OCI-LY7 (cell line): Measurements from ENCODE around the gene RTL10. TPM values are rescaled to one million over a fixed set of nuclear protein-coding genes. Genes with fewer than 3 reads are reported as not detected.

Experiments
- BruUV-seq: library from RNA; stranded (reverse); fragments of 400-500 nt; replicated peaks from 2 replicates; lab custom pipeline; 2021; lab: Mats Ljungman, UMichigan
- CTCF ChIA-PET: fragments of 300-600 bp; sonication (Branson Sonifier 250); formaldehyde crosslinking; loops from one replicate; lab custom pipeline; 2022; ENCODE audit warnings: antibody characterized with exemption; ENCODE audit not compliant: unreplicated experiment; lab: Charles Lee
- POLR2A ChIA-PET: fragments of 300-600 bp; sonication (Branson Sonifier 250); formaldehyde crosslinking; loops from one replicate; lab custom pipeline; 2022; ENCODE audit warnings: antibody characterized with exemption; lab: Charles Lee
- DNase-seq: peaks from one replicate; pipeline ENCODE4 v3.0.0-alpha.2; 2015; ENCODE audit warnings: low spot score
- H2AFZ ChIP-seq: fragments of 200-600 bp; sonication (generic), shearing (Covaris generic); 2 replicates; pipeline ENCODE4 v1.6.1; 2014; ENCODE audit warnings: mild to moderate bottlenecking, antibody characterized with exemption, low read length, moderate library complexity
- H3K27ac ChIP-seq: fragments of 200-600 bp; sonication (generic); 2 replicates; pipeline ENCODE4 v1.5.1; 2014; ENCODE audit warnings: mixed run types, low read depth, mild to moderate bottlenecking, moderate library complexity, low read length, inconsistent platforms; ENCODE audit not compliant: poor library complexity, severe bottlenecking
- H3K36me3 ChIP-seq: fragments of 200-600 bp; sonication (generic); 2 replicates; pipeline ENCODE4 v1.6.1; 2014; ENCODE audit warnings: mild to moderate bottlenecking, antibody characterized with exemption, low read length, moderate library complexity, mixed read lengths; ENCODE audit not compliant: insufficient read depth
- H3K4me1 ChIP-seq: fragments of 200-600 bp; sonication (generic); 2 replicates; pipeline ENCODE4 v1.5.1; 2014; ENCODE audit warnings: mild to moderate bottlenecking, low read length; ENCODE audit not compliant: insufficient read depth, poor library complexity, severe bottlenecking
- H3K4me2 ChIP-seq: fragments of 200-600 bp; sonication (generic); 2 replicates; pipeline ENCODE4 v1.6.1; 2014; ENCODE audit warnings: mild to moderate bottlenecking, low read length
- H3K4me3 ChIP-seq: fragments of 200-600 bp; sonication (generic); 2 replicates; pipeline ENCODE4 v1.5.1; 2014; ENCODE audit warnings: mild to moderate bottlenecking, low read depth, low read length; ENCODE audit not compliant: poor library complexity, severe bottlenecking
- H3K79me2 ChIP-seq: fragments of 200-600 bp; sonication (generic); 2 replicates; pipeline ENCODE4 v1.6.1; 2016; ENCODE audit warnings: low read depth, mild to moderate bottlenecking, low read length, moderate library complexity, mixed read lengths; ENCODE audit not compliant: insufficient read depth
- H3K9me2 ChIP-seq: fragments of 200-600 bp; sonication (generic); 2 replicates; pipeline ENCODE4 v1.6.1; 2016; ENCODE audit warnings: mild to moderate bottlenecking, low read length, mixed read lengths; ENCODE audit not compliant: insufficient read depth
- H3K9me3 ChIP-seq: fragments of 200-600 bp; sonication (generic); 2 replicates; pipeline ENCODE4 v1.6.1; 2014; ENCODE audit warnings: mild to moderate bottlenecking, mixed run types, low read length, mixed read lengths
- H4K20me1 ChIP-seq: fragments of 200-600 bp; sonication (generic); 2 replicates; pipeline ENCODE4 v1.6.1; 2014; ENCODE audit warnings: mild to moderate bottlenecking, antibody characterized with exemption, low read length, moderate library complexity, mixed read lengths; ENCODE audit not compliant: insufficient read depth
- EZH2phosphoT487 ChIP-seq: fragments of 200-600 bp; sonication (generic); IDR thresholded peaks from 2 replicates; pipeline ENCODE4 v1.6.1; 2018; ENCODE audit warnings: low read depth, borderline replicate concordance, mild to moderate bottlenecking, mixed run types, antibody characterized with exemption, low read length, moderate library complexity, mixed read lengths
- intact Hi-C: fragments of 100-400 bp; cut with micrococcal nuclease; formaldehyde crosslinking; loops from one replicate; pipeline ENCODE4 v1.10.0; 2022; ENCODE audit not compliant: unreplicated experiment
- total RNA-seq, 2 experiments: library from RNA; depleted of rRNA in 1 of 2; stranded (reverse); fragments of >200 nt in 1 of 2; shearing (Covaris generic) in 1 of 2; gene quantifications; 2 replicates each; pipeline ENCODE4 v1.2.3, GENCODE V29; 2014 to 2022
- TF ChIP-seq, protein P1 (sequence below): fragments of 200-600 bp; sonication (generic); conservative IDR thresholded peaks from 2 replicates; pipeline ENCODE4 v1.5.1; 2014; ENCODE audit warnings: mild to moderate bottlenecking, antibody characterized with exemption, low read length, moderate library complexity, mixed read lengths

RTL10 gene
- total RNA-seq, 2 experiments from 2014 or later: 26.2 to 28.2 TPM

DNA sequence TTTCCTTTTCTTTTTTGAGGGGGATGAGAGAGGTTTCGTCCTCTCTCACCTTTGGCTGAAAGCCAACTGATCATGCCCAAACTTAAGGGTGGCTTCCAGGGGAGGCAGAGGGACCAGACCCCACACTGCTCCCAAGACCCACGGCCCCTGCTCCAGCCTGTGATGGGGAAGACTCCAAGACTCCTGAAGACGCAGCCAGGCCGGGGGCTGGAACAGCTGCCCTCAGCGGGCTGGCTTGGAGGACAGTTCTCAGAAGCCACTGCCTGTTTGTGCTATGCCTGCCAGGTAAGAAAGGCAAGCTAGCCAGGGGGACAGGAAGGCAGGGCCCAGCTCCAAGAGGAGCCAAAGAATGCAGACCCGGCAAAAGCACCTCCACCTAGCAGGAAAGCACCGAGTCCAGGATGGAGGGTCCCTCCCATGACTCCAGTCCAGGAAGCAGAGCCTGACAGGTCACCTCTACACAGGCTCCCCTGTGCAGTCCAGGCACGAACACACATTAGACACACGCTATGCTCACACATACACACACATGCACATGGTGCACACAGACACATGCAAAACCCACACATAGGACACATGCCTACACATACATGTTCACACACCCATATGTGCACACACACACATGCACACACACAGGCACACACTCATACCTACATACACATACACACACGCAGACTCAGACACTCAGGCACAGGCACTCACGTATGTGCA lies 31.3 kb downstream of the RTL10 start:
- Histone ChIP-seq H3K4me1 (no peaks in the 10 kb centered on the region), H3K4me3 (no peak overlapping the region), H2AFZ (no peak overlapping the region), H3K36me3 (peaks cover 4% of the 10 kb centered on the region; the same call in 1 of the 2 replicates), H4K20me1 (no peaks in the 10 kb centered on the region), H3K27ac (no peak overlapping the region), H3K9me2 (no peaks in the 10 kb centered on the region), H3K4me2 (no peak overlapping the region), H3K79me2 (no peaks in the 10 kb centered on the region), H3K9me3 (no peaks in the 10 kb centered on the region)
- ChIA-PET POLR2A (interaction anchor here (1.4 kb wide), 1 partner anchor 9 kb away, joined by 3 read pairs; no protein-coding TSS in a partner anchor), CTCF (no interaction called here)
- no peak for DNase-seq
- intact Hi-C loops: no loop called here
- TF ChIP-seq, protein P1, sequence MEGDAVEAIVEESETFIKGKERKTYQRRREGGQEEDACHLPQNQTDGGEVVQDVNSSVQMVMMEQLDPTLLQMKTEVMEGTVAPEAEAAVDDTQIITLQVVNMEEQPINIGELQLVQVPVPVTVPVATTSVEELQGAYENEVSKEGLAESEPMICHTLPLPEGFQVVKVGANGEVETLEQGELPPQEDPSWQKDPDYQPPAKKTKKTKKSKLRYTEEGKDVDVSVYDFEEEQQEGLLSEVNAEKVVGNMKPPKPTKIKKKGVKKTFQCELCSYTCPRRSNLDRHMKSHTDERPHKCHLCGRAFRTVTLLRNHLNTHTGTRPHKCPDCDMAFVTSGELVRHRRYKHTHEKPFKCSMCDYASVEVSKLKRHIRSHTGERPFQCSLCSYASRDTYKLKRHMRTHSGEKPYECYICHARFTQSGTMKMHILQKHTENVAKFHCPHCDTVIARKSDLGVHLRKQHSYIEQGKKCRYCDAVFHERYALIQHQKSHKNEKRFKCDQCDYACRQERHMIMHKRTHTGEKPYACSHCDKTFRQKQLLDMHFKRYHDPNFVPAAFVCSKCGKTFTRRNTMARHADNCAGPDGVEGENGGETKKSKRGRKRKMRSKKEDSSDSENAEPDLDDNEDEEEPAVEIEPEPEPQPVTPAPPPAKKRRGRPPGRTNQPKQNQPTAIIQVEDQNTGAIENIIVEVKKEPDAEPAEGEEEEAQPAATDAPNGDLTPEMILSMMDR: no peak
- TF ChIP-seq EZH2phosphoT487: no peak
- no TSS peak for BruUV-seq

DNA sequence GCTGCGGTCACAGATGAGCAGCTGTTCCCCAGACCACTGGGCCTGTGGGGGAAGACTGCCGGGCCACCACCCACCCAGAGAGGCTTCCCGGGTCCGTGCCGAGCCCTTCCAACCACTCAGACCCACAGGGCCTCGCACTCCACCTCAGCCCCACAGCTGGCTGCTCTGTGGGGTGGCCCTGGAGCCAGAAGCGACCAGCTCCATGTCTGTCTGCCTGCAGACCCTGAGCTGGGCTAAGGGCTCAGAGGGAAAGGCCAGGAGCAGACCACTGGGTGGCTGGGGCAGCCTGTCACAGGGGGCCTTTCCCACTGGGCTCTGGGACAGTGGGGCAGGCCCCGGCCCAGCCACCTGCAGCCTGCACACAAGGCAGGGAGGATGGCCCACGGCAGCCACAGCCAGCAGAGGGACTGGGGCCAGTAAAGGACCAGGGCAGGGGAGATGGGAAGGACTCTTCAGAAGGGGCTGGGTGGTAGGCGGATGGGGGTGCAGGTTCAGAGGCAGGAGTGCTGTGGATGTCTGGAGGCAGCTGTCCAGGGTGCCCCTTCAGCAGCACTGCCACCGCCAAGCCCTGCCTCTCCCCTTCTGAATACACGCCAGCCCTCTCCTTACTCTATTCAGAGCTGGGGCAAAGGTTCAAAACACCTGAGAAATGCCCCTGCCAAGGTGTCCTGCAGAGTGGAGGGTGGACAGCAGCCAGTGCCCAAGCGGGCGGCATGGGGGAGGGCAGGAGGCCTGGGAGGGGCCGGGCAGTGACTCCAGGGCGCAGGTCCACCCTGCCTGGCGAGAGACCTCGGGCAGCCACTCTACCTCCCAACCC lies 32.2 kb downstream of the RTL10 start:
- H3K4me2 ChIP-seq: no peak overlapping the region
- intact Hi-C loops: no loop called here
- H3K4me3 ChIP-seq: no peak overlapping the region
- CTCF ChIA-PET: no interaction called here
- H3K4me1 ChIP-seq: peaks cover 5% of the 10 kb centered on the region
- H3K9me3 ChIP-seq: no peaks in the 10 kb centered on the region
- no peaks in the 10 kb centered on the region for H3K9me2 ChIP-seq
- DNase-seq: no peak
- no peak overlapping the region for H2AFZ ChIP-seq
- no peaks in the 10 kb centered on the region for H3K79me2 ChIP-seq
- TF ChIP-seq, protein P1: no peak
- no peak for TF ChIP-seq EZH2phosphoT487
- H4K20me1 ChIP-seq: no peaks in the 10 kb centered on the region
- no TSS peak for BruUV-seq
- no peak overlapping the region for H3K27ac ChIP-seq
- peaks cover 4% of the 10 kb centered on the region; the same call in 1 of the 2 replicates for H3K36me3 ChIP-seq
- POLR2A ChIA-PET: no interaction called here
